Vagina (tissue), 2 donors: Measurements from ENCODE around the gene LHFPL2. TPM values are rescaled to one million over a fixed set of nuclear protein-coding genes. Genes with fewer than 3 reads are reported as not detected.
A peak's percentile ranks its signal among the peaks of the same experiment; 100 is the strongest.

Experiments used
- DNase-seq, 2 donors: peaks; one replicate each; pipeline ENCODE4 v3.0.0-alpha.2; 2017; ENCODE audit errors: extremely low spot score in 2 of 2
- H3K27ac ChIP-seq: fragments of 200-600 bp; sonication (generic); one replicate; pipeline ENCODE4 v1.5.1; 2019
- H3K27me3 ChIP-seq: fragments of 200-600 bp; sonication (generic); one replicate; pipeline ENCODE4 v1.5.1; 2019
- H3K36me3 ChIP-seq, 2 donors: fragments of 200-600 bp; sonication (generic); one replicate each; pipeline ENCODE4 v1.5.1; 2017 to 2019
- H3K4me1 ChIP-seq: fragments of 200-600 bp; sonication (generic); one replicate; pipeline ENCODE4 v1.5.1; 2019
- H3K4me3 ChIP-seq, 2 donors: fragments of 200-600 bp; sonication (generic); 1 replicate in 1 of 2; 2 replicates in 1 of 2; pipeline ENCODE4 v1.5.1; 2016 to 2019
- H3K9me3 ChIP-seq: fragments of 200-600 bp; sonication (generic); one replicate; pipeline ENCODE4 v1.5.1; 2019
- POLR2A ChIP-seq, 2 donors: fragments of 450-650 bp; IDR thresholded peaks; one replicate each; pipeline ENCODE4 v1.6.1; 2017; ENCODE audit warnings: antibody characterized with exemption in 2 of 2, mild to moderate bottlenecking in 2 of 2, moderate library complexity in 2 of 2
- POLR2AphosphoS5 ChIP-seq, 2 donors: sonication (generic); formaldehyde crosslinking; IDR thresholded peaks; one replicate each; pipeline ENCODE4 v1.9.0; 2017; ENCODE audit warnings: antibody characterized with exemption in 2 of 2, mild to moderate bottlenecking in 2 of 2, low read depth in 1 of 2; ENCODE audit not compliant: insufficient read depth in 1 of 2
- intact Hi-C: fragments of 100-400 bp; cut with DNase I; formaldehyde crosslinking; loops from one replicate; pipeline ENCODE4 v1.15.1; 2023
- total RNA-seq: library from RNA; depleted of rRNA; stranded (reverse); fragments of >200 nt; gene quantifications from one replicate; pipeline ENCODE4 v1.2.3, GENCODE V29; 2016
- TF ChIP-seq, protein P1 (sequence below), 3 experiments: fragments of 450-650 bp in 2 of 3; fragments of 200-600 bp in 1 of 3; sonication (generic) in 1 of 3; IDR thresholded peaks; one replicate each; pipeline ENCODE4 v1.5.1; 2017 to 2019; ENCODE audit warnings: antibody characterized with exemption in 3 of 3, mild to moderate bottlenecking in 2 of 3, moderate library complexity in 2 of 3

Gene LHFPL2
- total RNA-seq, 1 donor from 2014 or later = 24.8 TPM

GRCh38 chr5:78649861-78650496 lies 1.4 kb upstream of the LHFPL2 start:
- TF ChIP-seq, protein P1, sequence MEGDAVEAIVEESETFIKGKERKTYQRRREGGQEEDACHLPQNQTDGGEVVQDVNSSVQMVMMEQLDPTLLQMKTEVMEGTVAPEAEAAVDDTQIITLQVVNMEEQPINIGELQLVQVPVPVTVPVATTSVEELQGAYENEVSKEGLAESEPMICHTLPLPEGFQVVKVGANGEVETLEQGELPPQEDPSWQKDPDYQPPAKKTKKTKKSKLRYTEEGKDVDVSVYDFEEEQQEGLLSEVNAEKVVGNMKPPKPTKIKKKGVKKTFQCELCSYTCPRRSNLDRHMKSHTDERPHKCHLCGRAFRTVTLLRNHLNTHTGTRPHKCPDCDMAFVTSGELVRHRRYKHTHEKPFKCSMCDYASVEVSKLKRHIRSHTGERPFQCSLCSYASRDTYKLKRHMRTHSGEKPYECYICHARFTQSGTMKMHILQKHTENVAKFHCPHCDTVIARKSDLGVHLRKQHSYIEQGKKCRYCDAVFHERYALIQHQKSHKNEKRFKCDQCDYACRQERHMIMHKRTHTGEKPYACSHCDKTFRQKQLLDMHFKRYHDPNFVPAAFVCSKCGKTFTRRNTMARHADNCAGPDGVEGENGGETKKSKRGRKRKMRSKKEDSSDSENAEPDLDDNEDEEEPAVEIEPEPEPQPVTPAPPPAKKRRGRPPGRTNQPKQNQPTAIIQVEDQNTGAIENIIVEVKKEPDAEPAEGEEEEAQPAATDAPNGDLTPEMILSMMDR (IDR thresholded peaks at IDR 0.05) = no peak
- no peak for TF ChIP-seq POLR2A (IDR thresholded peaks at IDR 0.05)
- TF ChIP-seq POLR2AphosphoS5 (IDR thresholded peaks at IDR 0.05; ENCODE audit: insufficient read depth in 1 of 2, low read depth in 1 of 2) = no peak
- peaks cover 20% of the 10 kb centered on the region for H3K4me1 ChIP-seq
- no peaks in the 10 kb centered on the region for H3K36me3 ChIP-seq
- DNase-seq = no peak
- intact Hi-C loops = no loop called here
- no peak overlapping the region for H3K4me3 ChIP-seq
- H3K27me3 ChIP-seq = no peaks in the 10 kb centered on the region
- peak overlapping the region; percentile 97 for H3K27ac ChIP-seq
- no peaks in the 10 kb centered on the region for H3K9me3 ChIP-seq

- H3K27me3 ChIP-seq = no peaks in the 10 kb centered on the region
- peak overlapping the region; percentile 97 for H3K27ac ChIP-seq
- no peaks in the 10 kb centered on the region for H3K36me3 ChIP-seq
- H3K4me3 ChIP-seq = peak overlapping the region; percentile 68 to 79
- intact Hi-C loops = no loop called here
- H3K4me1 ChIP-seq = peaks cover 27% of the 10 kb centered on the region
- DNase-seq = no peak
- no peaks in the 10 kb centered on the region for H3K9me3 ChIP-seq
- TF ChIP-seq, protein P1 (IDR thresholded peaks at IDR 0.05) = no peak
- TF ChIP-seq POLR2AphosphoS5 (IDR thresholded peaks at IDR 0.05; ENCODE audit: insufficient read depth in 1 of 2, low read depth in 1 of 2) (no peak), POLR2A (IDR thresholded peaks at IDR 0.05) (no peak)
These were observed 681 bp upstream of the LHFPL2 start for GRCh38 chr5:78649211-78649695.

DNA sequence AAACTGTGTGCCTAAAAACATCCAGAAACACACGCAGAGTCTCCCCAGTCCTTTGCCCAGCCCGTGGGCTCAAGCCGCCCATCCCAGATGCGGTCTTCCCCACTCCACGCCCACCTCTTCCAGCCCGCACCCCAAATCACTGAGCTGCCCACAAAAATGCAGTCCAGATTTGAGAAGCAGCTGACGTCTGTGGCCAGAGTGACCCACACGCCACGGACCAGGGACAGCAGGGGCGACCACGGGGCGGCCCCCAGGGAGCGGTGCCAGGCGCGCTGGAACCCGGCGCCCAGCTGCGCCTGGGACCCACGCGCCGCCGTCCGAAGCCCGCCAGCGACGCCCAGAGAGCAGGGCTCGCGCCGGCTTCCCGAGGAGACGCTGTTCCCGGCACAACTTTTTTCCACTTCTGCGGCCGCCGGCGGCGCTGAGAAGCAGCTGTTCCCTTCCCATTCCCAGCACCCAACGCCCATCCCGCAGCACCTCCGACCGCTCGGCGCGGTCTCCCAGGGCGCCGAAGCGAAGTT lies 674 bp downstream of the LHFPL2 start:
- peak overlapping the region; percentile 97 for H3K27ac ChIP-seq
- TF ChIP-seq POLR2AphosphoS5 (IDR thresholded peaks at IDR 0.05; ENCODE audit: insufficient read depth in 1 of 2, low read depth in 1 of 2) (peak in 1 of 2 donors; percentile 1), POLR2A (IDR thresholded peaks at IDR 0.05) (no peak)
- intact Hi-C loops = no loop called here
- peaks cover 28% of the 10 kb centered on the region for H3K4me1 ChIP-seq
- no peak for DNase-seq
- no peaks in the 10 kb centered on the region for H3K9me3 ChIP-seq
- H3K36me3 ChIP-seq = no peaks in the 10 kb centered on the region
- H3K4me3 ChIP-seq = peak overlapping the region; percentile 68 to 79
- H3K27me3 ChIP-seq = no peaks in the 10 kb centered on the region

GRCh38 chr5:78647351-78647818 lies 1.2 kb downstream of the LHFPL2 start:
- H3K27ac ChIP-seq = peak overlapping the region; percentile 97
- H3K4me3 ChIP-seq = peak overlapping the region; percentile 68 to 79
- H3K36me3 ChIP-seq = no peaks in the 10 kb centered on the region
- H3K9me3 ChIP-seq = no peaks in the 10 kb centered on the region
- intact Hi-C loops = no loop called here
- no peak for DNase-seq
- TF ChIP-seq POLR2A (IDR thresholded peaks at IDR 0.05) = no peak
- TF ChIP-seq, protein P1 (IDR thresholded peaks at IDR 0.05) = no peak
- TF ChIP-seq POLR2AphosphoS5 (IDR thresholded peaks at IDR 0.05; ENCODE audit: insufficient read depth in 1 of 2, low read depth in 1 of 2) = no peak
- peaks cover 28% of the 10 kb centered on the region for H3K4me1 ChIP-seq
- no peaks in the 10 kb centered on the region for H3K27me3 ChIP-seq

DNA sequence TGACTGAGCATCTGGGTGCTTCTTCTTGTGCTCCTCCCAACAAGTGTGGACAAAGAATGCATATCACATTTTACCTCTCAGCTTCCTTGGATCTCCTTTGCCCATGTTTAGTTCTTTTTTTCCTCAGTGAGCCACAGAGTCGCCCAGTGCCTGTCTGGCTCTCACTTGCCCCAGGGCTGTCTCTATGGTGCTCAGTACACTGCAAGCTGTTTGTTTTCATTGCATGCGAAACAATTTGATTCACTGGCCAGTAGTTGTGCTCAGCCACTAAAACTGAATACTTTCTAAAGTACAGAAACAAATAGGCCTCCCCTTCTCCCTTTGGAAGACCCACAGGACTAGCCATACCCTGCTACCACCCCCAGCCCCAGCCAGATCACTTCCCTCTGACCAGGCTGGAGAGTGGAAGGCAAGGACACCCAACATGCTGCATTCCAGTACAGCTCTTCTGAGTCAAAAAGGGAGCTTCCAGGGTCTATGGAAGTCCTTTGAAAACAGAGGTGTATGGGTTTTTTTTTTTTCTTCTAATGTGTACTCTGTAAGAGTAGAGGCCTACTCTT lies 3.8 kb downstream of the LHFPL2 start:
- no peaks in the 10 kb centered on the region for H3K27me3 ChIP-seq
- no peak overlapping the region for H3K4me3 ChIP-seq
- peaks cover 40% of the 10 kb centered on the region for H3K4me1 ChIP-seq
- DNase-seq = no peak
- intact Hi-C loops = no loop called here
- H3K27ac ChIP-seq = no peak overlapping the region
- H3K9me3 ChIP-seq = no peaks in the 10 kb centered on the region
- no peaks in the 10 kb centered on the region for H3K36me3 ChIP-seq
- TF ChIP-seq POLR2AphosphoS5 (IDR thresholded peaks at IDR 0.05; ENCODE audit: insufficient read depth in 1 of 2, low read depth in 1 of 2) (no peak), POLR2A (IDR thresholded peaks at IDR 0.05) (no peak)
- TF ChIP-seq, protein P1 (IDR thresholded peaks at IDR 0.05) = no peak
